SW 1271 (cell line): Measurements from ENCODE around the gene ANKRD52.

Experiments
- DNase-seq, 2 experiments: peaks; one replicate each; lab custom pipeline; 2025; lab: John Stamatoyannopoulos, UW

ANKRD52 gene

DNA sequence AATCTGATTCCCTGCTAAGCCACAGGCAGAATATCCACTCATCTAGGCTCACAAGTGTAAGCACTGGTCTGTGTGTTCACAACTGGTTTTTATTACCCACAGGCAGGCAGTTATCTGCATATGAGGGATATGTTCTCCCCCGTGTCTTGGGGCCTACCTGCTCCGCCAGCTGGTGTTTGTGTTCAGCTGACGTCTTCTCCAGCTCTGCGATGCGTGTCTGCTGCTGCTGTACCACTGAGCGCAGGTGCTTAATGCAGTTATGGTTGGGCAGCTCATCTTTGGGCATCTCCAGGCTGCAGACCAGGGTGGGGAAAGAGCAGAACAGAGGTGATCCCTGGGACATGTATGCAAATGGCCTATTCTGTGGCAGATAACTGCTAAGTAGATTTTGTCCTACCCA is 50.2 kb downstream of the ANKRD52 start:
- no peak for DNase-seq

- DNase-seq = peak in 1 of 2 experiments; percentile 27
These were observed 51.6 kb downstream of the ANKRD52 start for GRCh38 chr12:56206452-56207166.

DNA sequence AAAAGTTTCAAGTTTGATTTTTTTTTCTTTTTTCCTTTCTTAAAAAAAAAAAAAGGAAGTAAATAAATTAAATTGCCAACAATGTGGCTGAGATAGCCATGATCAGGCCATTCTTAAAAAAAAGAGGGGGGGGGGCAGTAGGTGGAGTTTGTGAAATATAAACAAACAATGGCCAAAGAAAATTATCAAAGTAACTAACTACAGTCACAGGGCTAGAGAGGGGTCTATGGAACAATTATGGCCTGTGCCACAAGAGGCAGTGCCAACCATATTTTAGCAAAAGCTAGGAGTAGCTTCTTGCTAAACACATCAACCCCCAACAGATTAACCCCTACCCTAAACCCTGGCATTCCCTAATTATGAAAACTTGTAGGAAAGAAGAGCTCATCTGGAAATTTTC is 52.7 kb downstream of the ANKRD52 start:
- peak in 1 of 2 experiments; percentile 24 for DNase-seq

DNA sequence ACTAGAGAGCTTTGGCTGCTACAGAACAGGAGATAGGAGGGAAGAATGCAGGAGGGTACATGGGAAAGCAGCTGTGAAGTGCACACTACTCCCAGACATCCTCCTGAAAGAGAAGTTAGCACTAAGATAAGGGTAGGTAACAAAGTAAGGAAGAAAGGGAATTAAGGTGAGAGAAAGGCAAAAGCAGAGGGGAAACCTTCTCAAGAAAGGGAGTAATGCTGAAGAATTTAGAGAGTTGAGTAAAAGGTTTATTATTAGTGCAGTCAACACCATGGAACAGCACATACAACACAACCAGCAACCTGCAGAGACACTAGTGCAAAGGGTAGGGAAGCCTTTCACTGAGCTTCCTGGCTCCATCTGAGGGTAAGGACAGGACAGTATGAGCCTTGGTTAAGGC is 53.9 kb downstream of the ANKRD52 start:
- DNase-seq = no peak

DNA sequence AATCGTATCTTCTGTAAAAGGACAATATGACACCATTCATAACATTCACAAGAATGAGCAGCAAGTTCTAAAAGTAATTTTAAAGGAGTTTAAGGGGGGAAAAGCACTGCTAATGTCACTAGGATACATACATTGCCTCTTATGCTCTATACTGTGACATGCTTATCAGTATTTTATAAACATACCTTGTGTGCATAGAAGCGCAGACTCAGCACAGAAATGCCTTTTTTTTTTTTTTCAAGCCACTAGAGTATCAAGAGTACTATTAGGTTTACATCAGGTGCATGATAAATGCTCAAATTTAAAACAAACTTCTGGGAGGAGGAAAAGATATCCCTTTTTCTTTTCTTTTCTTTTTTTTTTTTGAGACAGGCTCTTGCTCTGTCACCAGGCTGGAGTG is 55.3 kb downstream of the ANKRD52 start:
- DNase-seq = no peak

DNA sequence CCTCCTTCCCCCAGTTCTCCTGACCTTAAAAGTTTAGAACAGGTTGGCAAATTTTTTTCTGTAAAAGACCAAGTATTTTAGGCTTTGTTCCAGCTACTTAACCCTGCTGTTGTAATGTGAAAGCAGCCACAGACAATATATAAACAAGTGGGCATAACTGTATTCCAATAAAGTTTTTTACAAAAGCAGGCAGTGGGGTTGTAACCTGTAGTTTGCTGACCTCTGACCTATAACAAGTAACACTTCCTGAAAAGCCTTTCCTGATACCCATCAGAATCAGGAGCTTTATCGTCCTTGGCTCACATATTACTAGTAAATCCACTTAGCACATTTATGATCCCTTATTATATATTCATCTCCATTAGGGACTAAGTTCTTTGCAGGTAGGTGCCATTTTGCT is 55.8 kb downstream of the ANKRD52 start:
- no peak for DNase-seq

DNA sequence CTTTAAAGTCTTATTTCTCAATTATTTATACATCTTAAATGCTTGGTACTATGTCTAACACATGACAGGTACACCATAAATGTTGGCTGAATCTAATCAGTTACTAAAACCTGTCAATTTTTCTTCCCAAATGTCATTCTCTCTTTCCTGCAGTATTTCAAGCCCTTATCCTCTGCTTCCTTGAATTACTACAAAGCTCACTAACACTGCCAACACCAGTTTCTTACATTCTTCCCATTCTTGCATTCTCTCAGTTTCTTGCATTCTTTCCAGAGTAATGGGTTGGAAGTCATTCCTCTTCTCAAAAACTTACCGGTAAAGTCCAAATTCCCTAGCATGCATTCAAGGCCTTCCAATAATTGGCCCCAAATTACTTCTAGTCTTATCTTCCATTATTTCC is 59.3 kb downstream of the ANKRD52 start:
- no peak for DNase-seq

- DNase-seq = no peak
These were observed 60.1 kb downstream of the ANKRD52 start for GRCh38 chr12:56197921-56198635.

GRCh38 chr12:56196818-56197550 is 61.2 kb downstream of the ANKRD52 start:
- DNase-seq = peak in 1 of 2 experiments; percentile 72

DNA sequence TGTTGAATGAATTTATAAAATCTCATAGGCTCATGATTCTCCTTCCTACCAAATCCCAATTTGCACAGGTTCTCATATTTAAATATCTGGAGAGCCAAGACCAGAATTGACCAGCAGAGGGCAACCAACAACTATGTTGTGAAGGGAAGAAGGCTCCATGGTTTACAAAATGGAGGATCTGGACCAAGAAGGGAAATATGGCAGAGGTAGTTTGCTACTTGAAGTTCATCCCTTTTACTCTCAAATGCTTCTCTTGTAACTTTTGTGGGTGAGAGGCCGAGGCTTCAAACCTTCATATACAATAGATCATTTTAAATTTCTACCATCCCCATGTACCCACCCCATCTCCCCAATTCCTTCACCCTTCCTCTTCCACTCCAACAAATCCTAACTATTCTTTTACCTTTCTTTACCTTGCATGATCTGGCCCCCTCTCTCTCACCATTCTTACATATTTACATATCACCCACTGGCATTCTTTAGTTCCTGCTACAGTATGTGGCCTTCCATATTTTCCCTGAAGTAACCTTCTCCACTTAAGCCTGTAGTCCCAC is 65.1 kb downstream of the ANKRD52 start:
- peak; percentile 56 to 85 for DNase-seq

DNA sequence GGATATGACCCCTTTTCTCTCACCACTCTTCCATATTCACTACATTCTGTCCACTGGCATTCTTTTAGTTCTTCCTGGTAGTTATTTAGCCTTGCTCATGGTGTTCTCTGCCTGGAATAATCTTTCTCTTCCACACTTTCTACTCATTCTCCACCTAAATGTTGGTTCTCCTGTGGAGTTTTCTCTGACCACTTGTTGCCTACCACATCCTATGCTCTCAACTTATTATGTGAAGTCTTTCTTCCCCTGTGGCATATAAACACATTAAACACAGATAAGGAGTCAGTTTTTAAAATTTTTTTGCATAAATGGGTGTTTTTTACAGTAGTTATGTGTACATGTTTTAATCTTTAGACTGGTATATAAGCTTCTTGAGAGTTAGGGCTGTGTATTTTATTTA is 65.6 kb downstream of the ANKRD52 start:
- no peak for DNase-seq

DNA sequence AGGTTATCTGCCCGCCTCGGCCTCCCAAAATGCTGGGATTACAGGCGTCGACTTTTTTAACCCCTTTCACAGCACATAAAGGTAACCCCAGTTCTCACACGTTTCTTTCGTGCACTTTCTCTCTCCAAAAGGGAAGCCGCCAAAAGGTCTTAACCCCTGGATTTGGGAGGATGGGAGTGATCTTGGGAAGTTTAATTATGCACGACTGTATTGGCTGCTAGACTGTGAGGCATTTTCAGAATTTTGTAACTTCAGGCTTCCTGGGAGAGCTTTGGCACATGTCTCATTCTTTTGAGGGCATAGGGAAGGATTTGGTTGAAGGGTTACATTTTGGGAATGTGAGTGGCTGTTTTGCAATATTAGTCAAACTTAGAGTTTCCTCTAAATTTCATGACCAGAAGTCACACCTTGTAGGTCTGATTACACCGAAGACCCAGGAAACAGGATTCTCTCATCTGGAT is 67.5 kb downstream of the ANKRD52 start:
- DNase-seq = no peak

DNA sequence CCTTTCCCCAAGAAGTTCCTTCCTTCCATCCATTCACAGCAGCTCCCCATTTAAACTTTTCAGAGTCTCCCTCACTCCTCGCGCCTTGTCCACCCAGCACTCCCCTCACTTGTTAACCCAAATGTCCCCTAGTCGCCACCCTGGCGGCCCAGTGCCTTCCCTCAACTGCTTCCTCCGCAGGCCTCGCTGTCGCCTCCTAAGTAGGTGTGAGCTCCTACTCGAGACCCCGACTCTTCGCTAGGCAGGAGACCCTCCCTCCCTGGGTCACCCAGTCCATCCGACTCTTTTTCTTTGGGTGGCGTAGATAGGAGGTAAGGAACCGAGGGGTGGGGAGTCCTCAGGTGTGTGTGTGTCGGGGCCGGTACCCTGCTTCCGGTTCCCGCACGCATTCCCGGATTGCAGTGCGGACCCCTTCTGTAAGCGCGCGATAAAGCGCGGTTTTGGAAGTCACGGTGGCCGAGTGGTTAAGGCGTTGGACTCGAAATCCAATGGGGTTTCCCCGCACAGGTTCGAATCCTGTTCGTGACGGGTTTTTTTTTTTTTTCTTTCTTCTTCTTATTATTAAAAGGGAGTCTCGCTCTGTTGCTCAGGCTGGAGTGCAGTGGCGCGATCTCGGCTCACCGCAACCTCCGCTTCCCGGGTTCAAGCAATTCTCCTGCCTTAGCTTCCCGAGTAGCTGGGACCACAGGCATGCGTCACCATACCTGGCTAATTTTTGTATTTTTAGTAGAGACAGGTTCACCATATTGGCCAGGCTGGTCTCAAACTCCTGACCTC is 68.1 kb downstream of the ANKRD52 start:
- DNase-seq = peak; percentile 66 to 69

DNA sequence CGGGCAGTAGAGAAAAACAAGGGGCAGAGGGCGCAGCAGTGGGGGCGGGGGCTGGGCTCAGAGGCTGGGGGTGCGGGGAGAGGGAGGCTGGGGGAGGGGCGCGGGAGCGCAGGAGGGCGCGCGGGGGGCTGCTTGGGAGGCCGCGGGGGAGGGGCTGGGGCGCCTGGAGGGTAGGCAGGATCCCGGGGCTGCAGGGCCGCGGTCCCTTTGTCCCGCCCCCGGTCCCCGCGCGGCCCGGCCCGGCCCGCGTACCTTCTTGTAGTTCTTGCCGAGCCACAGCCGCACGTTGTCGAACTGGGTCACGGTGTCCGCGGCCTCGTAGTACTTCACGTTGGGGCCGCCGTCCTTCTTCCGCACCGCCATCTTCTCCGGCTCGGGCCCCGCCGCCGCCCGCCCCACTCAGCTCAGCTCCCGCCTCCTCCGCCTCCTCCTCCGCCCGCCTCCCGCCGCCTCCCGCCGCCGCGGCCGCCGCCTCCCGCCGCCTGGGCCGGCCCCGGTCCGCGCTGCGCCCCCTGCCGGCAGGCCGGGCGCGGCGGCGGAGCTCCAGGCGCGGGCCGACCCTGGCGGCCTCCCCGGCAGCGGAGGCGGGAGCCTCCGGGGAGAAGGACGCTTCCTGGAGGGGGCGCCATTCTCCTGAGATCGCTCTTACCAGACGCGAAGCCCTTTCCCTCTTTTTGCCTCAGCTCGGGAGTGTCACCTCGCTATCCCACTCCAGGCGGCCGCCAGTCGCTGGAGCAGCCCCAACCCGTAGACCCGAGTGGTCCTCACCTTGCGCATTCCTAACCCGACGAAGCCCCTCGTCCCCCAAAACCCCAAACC is 68.9 kb downstream of the ANKRD52 start, which contains the start of gene SMARCC2:
SMARCC2 (minus strand) TSS at position 385 of the 819 bp plus-strand sequence; CDS start at position 363, 22 bp downstream.
- DNase-seq = peak; percentile 65 to 82

GRCh38 chr12:56188778-56189098 is 69.4 kb downstream of the ANKRD52 start:
- DNase-seq = no peak

- DNase-seq = no peak
These were observed 69.9 kb downstream of the ANKRD52 start for GRCh38 chr12:56188131-56188777.
